ENCODE results near the gene IGF2BP2. TPM values are rescaled to one million over a fixed set of nuclear protein-coding genes. Genes with fewer than 3 reads are reported as not detected.
A peak's percentile ranks its signal among the peaks of the same experiment; 100 is the strongest.

The IGF2BP2 gene
- total and polyA plus RNA-seq, 2 of the 13 experiments (the other 11 are each of a cell fraction or from before 2014, with no cell fraction given) = 6.5 to 46.0 TPM

- BruUV-seq (replicated peaks) = no TSS peak
- Histone ChIP-seq H2AFZ (ENCODE audit: low read length) (no peak overlapping the region), H3K79me2 (ENCODE audit: insufficient read depth, low read length) (peaks cover 94% of the 10 kb centered on the region), H3K4me1 (ENCODE audit: insufficient read depth, low read length) (peaks cover 69% of the 10 kb centered on the region), H3K9me3 (ENCODE audit: low read length) (no peaks in the 10 kb centered on the region), H3K4me3 (replicated peaks in 1 of 3; ENCODE audit: insufficient read depth in 1 of 3, low read depth in 2 of 3, low read length in 3 of 3) (no peak overlapping the region), H3K27ac (ENCODE audit: extremely low read length, insufficient read depth, low read length) (peak overlapping the region; percentile 11), H3K27me3 (ENCODE audit: control insufficient read depth in 1 of 2, insufficient read depth in 2 of 2, low read length in 2 of 2) (no peaks in the 10 kb centered on the region), H3K36me3 (replicated peaks in 1 of 2; ENCODE audit: control insufficient read depth in 1 of 2, insufficient read depth in 2 of 2, low read length in 2 of 2) (peaks cover 0 to 7% of the 10 kb centered on the region in 2 experiments; a peak in 2 of 5 replicates), H3K9ac (ENCODE audit: insufficient read depth, low read depth, low read length) (no peak overlapping the region), H4K20me1 (ENCODE audit: insufficient read depth, low read length) (peaks cover 88% of the 10 kb centered on the region), H3K4me2 (ENCODE audit: low read depth, low read length) (peak overlapping the region; percentile 14; the same call in 1 of the 2 replicates)
- DNase-seq (ENCODE audit: low spot score) (no peak), FAIRE-seq (no peak), ATAC-seq (no peak; the same call in 2 of the 3 replicates)
- in situ Hi-C loops (cut with HindIII; ENCODE audit: extremely low pct_ligation_motif_present, low pct_unique_long_range_greater_than_20kb) (no loop called here), intact Hi-C loops (cut with micrococcal nuclease; ENCODE audit: unreplicated experiment) (no loop called here)
- 100% methylated on average over 2 of the region's 3 CpGs for WGBS (ENCODE audit: low lambda C conversion rate)
- POLR2A ChIA-PET = no interaction called here
- CTCF ChIA-PET (ENCODE audit: low intra/inter-chr PET ratio, low total read pairs) = no interaction called here
- no peak for TF ChIP-seq AGO1 (IDR thresholded peaks at IDR 0.05; ENCODE audit: low read depth, low read length, poor library complexity, severe bottlenecking)
- TF ChIP-seq KDM4B (CRISPR knock-in tag; IDR thresholded peaks at IDR 0.05) = no peak
- 0 out of 2 replicates have a peak, but pooled peaks have one; percentile 9 for TF ChIP-seq ZMYM4 (CRISPR knock-in tag; IDR thresholded peaks at IDR 0.05)
- no peak for TF ChIP-seq ZNF282 (IDR thresholded peaks at IDR 0.05; ENCODE audit: partially characterized antibody)
- no peak for TF ChIP-seq CBX2 (IDR thresholded peaks at IDR 0.05; ENCODE audit: low read depth, low read length)
- no peak for TF ChIP-seq CBX2 (CRISPR knock-in tag; IDR thresholded peaks at IDR 0.05; ENCODE audit: low read depth)
- no peak for TF ChIP-seq NCOA5 (CRISPR knock-in tag; IDR thresholded peaks at IDR 0.05)
- TF ChIP-seq ZNF644 (CRISPR knock-in tag; IDR thresholded peaks at IDR 0.05; ENCODE audit: low read depth) = 0 out of 2 replicates have a peak, but pooled peaks have one; percentile 22
- no peak for TF ChIP-seq POGK (CRISPR knock-in tag; conservative IDR thresholded peaks at IDR 0.05)
- no peak for TF ChIP-seq THYN1 (CRISPR knock-in tag; IDR thresholded peaks at IDR 0.05; ENCODE audit: borderline replicate concordance, low read depth)
- TF ChIP-seq, protein P1, sequence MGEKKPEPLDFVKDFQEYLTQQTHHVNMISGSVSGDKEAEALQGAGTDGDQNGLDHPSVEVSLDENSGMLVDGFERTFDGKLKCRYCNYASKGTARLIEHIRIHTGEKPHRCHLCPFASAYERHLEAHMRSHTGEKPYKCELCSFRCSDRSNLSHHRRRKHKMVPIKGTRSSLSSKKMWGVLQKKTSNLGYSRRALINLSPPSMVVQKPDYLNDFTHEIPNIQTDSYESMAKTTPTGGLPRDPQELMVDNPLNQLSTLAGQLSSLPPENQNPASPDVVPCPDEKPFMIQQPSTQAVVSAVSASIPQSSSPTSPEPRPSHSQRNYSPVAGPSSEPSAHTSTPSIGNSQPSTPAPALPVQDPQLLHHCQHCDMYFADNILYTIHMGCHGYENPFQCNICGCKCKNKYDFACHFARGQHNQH (CRISPR knock-in tag; IDR thresholded peaks at IDR 0.05) = no peak
- TF ChIP-seq CREB3 (CRISPR knock-in tag; IDR thresholded peaks at IDR 0.05) = no peak
- no peak for TF ChIP-seq ZNF362 (CRISPR knock-in tag; IDR thresholded peaks at IDR 0.05; ENCODE audit: borderline replicate concordance)
- TF ChIP-seq SMARCE1 (IDR thresholded peaks at IDR 0.05; ENCODE audit: borderline replicate concordance) = no peak
Observed at GRCh38 chr3:185724761-185725160, 100.1 kb downstream of the IGF2BP2 start.
